Stimulated activated CD8-positive, alpha-beta memory T cell treated with anti-CD3 and anti-CD28 coated beads, Interleukin-4, amount 100 ng/mL, for 24 hours (primary cell): ENCODE results near the gene PCK2.
A peak's percentile ranks its signal among the peaks of the same experiment; 100 is the strongest.

Experiments used
- DNase-seq: peaks from one replicate; pipeline ENCODE4 v3.0.0-alpha.2; 2020; ENCODE audit warnings: low read depth

The PCK2 gene

DNA sequence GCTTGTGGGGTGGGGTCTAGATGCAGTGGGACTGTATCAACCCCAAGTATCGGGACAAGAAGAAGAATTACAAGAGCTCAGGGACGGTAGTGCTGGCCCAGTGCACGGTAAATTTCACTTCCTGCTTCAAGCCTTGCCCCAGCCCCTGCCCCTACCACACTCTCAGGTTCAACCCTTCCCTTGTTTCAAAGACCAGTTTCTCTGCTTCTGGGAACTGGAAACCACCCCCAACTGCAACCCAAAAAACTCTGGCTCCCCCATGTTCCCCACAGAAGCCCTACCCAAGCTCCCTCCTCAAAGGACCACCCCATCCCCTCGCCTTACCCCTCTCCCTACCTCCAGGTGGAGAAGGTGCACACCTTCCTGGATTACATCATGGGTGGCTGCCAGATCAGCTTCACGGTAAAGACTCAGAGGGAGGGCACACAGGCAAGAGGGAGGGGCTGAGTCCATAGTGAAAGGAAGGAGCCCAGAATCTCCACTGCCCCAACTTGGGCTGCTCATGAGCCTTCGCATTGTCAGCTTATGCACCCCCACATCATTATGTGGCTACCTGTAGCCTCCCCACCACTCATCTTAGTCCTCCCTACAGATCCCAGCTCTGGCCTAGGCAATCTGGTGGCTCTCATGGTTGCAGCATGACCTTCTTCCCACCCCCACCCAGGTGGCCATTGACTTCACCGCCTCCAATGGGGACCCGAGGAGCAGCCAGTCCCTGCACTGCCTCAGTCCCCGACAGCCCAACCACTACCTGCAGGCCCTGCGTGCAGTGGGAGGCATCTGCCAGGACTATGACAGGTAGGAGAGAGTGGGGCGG, 18.4 kb upstream of the PCK2 start:
- no peak for DNase-seq

DNA sequence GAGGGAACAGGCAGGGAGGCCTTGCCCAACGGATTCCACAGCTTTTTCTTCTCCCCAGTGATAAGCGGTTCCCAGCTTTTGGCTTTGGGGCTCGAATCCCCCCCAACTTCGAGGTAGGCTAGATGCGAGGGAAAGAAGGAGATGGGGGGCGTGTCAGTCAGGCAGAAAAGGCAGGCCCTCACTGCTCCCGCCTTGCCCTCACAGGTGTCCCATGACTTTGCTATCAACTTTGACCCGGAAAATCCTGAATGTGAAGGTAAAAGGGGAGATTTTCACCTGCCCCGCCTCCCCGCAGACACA, 17.9 kb upstream of the PCK2 start:
- no peak for DNase-seq

DNA sequence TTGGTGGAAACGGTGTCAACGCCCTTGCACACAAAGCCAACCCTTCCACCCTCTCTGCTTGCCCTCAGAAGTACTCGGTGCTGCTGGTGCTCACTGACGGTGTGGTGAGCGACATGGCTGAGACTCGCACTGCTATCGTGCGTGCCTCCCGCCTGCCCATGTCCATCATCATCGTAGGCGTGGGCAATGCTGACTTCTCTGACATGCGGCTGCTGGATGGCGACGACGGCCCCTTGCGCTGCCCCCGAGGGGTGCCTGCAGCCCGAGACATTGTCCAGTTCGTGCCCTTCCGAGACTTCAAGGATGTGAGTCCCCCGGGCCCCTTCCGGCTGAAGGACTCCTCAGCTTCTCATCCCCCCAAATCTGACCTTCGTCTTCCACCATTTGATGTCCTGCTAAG, 17.0 kb upstream of the PCK2 start:
- DNase-seq = no peak

DNA sequence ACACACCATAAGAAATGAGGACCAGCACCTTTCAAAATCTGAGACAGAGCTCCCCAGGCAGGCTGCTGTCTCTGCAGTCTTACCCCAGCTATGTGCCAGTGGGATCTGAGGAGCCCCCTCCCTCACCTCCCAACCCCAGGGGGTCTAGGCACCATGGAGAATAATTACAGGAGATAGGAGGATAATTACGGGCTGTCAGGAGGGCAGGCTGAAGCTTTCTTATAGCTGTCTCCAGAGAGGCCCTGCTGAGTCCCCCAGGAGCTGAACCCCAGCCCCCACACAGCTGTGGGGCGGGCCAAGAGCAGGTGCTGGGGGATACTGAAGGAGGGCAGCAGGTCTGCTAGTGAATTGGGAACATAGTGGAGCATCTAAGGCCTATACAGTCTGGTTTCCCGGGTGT, 16.0 kb upstream of the PCK2 start:
- DNase-seq = no peak

DNA sequence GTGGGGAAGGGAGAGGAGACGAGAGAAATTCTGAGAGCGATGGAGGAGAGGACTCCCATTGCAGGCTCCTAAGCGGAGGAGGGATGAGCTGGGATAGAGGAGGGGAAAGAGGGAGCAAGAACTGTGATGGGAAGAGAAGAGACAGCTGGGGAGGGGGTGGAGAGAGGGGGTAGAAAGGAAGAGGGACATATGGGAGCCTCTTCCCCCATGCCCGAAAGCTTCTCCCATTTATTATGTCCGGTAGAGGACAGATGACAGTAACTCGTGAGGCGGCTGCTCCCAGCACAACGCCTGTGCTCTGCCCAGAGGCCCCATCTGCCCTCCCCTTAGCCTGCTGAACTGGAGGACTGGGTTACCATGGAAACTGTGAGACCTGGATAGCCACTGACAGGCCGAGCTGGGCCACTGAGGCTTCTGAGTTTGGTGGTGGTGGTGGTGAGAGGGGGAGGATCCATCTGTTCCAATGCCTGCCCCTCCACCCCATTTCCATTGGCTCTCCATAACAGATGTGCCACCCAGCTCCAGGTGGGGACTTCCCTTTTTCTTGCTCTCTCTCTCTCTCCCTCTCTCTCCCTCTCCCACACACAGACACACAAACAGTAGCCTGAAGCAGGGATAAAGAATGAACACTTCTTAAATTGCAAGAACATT, 14.5 kb upstream of the PCK2 start:
- no peak for DNase-seq

DNA sequence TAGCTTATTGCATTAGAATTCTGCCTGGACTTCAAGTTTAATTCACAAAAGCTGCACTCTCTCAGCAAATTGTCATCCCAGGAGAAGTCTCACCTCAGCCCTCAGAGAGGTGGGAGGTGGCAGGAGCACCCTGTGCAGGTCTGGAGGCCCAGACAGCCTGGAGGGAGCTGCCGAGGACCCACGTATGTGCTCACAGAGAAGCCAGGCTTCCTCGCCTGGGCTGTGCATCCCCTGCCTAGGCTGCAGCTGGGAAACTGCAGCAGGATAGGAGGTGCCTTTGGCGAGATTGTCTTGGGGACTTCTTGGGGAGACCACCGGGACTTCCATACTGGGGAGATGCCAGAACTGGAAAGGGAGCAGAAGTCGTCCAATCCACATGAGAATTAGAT, 14.0 kb upstream of the PCK2 start:
- no peak for DNase-seq

DNA sequence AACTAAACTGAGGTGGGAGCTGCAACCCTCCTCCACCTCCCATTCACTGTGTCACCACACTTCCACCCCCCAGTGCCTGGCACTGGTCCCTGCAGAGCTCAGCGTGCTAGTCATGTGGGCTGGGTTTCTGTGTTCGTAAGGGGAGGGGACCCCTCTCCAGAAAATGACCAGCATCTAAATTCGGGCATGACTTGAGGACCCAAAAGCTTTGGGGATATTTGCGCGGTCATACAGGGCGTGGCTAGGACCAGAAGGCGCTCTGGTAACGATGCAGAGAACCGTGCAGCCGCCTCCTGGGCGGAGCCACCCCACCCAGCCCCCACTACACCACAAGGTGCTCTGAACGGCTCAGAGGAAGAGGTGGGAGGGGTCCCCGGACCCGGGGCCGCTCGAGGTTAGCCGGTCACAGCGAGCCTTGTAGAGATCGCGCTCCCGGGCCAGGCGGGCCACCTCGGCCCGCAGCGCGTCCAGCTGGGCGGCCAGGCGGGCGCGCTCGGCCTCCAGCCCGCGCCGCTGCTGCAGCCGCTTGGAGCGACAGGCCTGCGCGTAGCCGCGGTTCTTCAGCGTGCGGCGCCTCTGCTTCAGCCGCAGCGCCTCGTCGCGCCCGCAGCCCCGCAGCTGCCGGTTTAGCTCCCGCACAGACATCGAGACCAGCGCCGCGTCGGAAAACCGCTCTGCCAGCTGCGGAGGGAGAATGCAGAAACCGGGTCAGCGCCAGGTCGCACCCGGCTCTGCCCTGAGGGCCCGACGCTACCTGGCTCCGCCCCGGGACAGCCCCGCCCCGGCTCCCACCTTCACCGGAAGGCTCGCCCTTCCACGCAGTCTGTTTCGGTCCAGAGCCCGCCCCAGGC, 13.0 kb upstream of the PCK2 start:
- peak; percentile 69 for DNase-seq

DNA sequence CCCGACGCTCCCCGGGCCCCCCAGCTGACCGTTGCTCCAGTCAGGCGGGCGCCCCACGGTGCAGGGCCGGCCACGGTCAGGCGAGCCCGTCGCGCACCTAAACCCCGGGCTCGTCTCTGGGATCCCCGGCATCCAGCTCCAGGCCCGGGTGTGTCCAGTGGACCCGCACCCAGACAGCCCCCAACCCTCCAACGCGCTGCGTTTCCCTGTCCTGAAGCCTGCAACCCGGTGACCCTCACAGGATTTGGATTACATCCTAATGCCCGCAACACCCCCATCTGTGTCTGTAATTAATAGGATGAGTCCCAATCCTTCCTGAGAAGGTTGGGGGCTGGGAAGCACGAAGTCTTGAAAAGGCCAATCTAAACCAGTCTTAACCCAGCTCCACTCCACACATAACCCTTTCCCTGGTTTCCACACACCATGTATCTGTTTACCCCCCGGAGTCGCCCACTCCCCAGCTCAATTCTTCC, 12.3 kb upstream of the PCK2 start:
- no peak for DNase-seq

DNA sequence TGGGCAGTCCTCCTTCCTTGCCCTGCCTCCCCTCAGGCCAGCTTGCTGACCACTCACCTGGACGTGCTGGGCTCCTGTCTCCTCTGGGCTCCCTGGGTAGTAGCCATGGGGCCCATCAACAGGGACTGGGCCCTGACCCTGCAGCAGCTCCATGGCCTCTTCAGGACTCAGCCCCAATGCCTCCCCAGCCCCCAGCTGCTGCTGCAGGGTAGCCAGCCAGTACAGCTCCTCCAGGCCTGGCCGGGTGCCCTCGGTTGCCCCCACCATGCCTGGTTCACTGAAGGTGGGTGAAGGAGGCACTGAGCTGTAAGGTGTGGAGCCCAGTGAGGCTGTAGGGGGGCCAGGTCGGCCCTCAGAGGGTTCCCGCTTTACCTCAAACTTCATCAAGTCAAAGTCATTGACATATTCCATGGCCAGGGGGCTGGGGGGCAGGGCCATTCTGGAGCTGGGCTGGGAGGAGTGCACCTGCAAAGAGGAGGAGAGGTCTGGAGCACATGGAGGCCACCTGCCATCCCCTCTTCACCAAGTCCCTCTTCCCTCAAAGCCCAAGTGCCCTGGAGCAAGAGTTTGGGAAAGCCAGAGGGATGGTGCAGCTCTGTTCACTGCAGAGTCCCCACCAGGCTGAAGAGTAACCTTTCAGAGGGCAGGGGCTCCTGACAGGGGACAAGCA, 11.6 kb upstream of the PCK2 start:
- no peak for DNase-seq

DNA sequence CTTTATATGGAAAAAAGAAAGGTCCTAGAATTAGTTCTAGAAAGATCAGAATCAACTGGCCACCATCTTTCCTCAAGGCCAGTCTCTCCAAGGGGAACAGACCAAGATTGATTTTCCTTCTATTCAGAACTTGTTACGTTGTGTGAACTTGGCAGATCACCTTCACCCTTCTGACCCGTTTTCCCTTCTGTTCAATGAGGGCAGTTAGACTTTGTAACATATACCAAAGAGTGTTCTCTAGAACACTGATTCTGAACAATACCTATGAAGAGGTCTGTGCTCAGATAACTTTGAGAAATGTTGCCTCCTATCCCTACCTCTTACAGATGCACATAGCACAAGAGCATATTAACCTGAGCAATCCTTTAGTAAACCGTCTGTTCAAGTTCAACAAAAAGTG, 10.6 kb upstream of the PCK2 start:
- no peak for DNase-seq

DNA sequence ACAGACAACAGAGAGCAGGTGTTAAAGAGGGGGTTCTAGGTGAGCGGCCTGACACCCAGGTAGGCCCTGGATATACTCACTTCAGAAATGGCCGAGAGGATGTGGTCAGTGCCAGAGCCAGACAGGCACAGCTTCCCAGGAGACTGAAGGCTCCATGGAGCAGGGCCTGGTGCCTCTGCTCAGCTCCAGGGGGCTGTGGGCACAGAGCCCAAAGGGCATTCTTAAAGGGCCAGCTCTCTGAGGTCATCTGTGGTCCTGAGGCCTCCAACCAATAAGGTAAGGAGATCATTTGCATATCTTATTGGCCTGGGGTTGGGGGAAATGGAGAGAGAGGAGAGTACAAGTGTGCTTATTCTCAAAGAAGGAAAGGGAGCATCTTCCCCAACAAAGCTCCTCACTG, 9.7 kb upstream of the PCK2 start:
- DNase-seq = no peak

DNA sequence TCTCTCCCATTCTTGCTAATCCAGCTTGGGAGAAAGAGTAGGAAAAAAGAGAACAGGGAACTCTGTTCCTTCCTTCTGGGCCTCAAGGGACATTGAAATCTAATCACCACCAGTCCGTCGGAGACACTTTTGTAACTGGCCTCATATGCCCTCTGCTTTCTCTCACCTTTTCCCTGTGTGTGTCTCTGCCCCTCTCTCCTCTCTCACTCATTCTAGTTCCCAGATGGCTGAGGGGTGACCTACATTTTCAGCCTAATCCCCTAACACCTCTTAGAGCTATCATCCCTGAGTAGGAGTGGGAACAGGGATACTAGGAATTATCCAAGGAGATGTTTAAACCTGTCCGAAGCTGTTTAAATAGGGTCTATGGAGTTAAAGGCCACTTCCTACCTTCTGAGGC, 8.9 kb upstream of the PCK2 start:
- no peak for DNase-seq

DNA sequence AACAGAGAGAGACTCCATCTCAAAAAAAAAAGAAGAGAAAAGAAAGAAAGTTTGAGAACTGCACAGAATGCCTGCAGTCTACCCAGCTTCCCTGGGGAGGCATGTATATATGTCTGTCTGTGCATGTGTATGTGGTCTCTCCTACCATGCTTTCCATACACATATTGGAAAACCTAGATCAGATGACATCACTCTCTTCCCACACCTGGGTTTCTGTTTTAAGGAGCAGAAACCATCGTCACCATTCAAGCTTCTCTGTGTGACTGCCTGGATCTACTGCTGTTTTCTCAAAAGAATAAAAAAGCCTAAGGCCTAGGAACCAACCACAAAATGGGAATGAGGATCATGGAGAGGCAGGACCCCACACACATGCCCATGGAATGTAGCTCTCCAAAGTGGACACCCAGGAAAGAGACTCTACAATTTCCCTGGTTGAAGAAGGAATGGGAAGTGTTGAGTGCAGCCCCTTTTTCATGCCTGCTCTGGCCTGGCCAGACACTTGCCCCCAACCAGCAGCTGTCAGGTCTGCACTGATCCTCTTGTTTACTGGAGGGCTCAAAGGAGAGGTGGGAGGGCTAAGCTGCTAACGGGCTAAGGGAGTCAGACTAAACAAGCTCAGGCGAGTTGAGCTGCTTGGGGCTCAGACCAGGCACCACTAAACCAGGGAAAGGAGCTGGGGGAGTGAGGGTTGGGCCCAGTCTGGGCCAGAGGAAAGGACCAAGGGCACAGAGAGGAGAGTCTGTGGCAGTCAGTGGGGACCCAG, 7.7 kb upstream of the PCK2 start:
- no peak for DNase-seq

DNA sequence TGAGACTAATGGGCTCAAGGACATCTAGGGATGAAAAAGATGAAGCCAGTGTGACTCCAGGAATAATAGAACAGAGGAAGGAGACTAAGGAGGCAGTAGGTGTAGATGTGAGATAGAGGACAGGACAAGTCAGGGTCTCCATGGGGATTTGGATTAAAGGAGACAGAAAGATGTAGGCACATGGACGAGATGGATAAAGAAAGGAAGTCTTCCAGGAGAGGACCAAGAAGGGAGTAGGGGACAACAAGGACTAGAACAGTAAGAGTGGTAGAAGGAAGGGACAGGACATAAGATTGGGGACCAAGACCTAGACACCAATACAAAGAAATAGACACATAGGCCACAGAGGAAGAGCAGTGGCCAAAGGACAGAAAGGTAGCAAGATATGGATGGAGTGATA, 7.1 kb upstream of the PCK2 start:
- DNase-seq = no peak

DNA sequence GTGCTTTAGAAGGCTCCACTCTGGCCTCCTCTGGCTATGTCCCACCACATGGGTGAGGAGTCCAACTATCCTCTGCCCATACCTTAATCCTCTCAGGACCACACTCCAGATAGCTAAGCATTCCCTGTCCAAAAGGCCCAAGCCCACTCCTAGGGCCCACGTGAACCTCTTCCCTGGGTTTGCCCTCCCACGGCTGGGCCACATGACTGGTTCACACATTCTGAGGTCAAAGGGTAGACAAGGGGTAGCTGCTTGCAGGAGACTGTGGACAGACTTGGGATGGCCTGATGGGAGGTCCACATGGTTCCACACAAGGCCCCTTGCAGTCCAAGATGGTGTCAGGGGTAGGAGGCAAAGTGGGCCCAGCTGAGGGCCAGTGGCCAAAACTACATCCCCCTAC, 6.0 kb upstream of the PCK2 start:
- no peak for DNase-seq

DNA sequence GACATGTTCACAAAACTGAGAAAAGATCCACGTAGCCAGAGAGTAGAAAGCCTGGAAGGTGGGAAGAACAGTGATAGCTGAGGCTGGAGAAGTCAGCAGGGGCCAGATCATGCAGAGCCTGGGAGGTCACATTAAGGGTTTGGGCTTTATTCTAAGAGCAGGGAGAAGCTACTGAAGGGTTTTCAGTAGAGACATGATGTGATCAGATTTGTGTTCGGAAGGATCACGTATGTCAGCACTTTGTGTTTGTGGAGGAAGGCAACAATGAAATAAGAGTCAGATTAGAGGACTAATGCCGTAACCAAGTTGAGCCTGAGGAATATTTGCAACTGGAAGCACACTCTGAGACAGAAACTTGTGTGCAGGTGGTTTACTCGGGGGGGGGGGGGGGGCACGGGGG, 4.2 kb upstream of the PCK2 start:
- DNase-seq = no peak

DNA sequence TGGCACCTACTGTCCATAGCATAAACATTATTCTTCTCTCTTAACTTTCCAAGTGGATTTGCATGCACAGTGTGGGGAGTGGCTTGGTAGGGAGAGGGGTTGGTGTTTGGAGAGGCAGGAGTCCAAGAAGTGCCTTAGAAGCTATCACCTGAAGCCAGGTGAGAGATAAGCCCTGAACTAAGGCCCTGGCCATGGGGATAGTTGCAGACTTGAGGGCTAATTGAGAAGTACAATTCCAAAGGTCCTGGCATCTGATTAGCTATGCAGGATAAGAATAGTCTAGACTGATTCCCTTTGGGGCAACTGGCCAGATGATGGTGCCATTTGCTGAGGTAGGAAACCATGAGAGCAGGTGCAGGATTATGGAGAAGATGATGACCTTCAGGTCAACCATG, 2.0 kb upstream of the PCK2 start:
- no peak for DNase-seq

DNA sequence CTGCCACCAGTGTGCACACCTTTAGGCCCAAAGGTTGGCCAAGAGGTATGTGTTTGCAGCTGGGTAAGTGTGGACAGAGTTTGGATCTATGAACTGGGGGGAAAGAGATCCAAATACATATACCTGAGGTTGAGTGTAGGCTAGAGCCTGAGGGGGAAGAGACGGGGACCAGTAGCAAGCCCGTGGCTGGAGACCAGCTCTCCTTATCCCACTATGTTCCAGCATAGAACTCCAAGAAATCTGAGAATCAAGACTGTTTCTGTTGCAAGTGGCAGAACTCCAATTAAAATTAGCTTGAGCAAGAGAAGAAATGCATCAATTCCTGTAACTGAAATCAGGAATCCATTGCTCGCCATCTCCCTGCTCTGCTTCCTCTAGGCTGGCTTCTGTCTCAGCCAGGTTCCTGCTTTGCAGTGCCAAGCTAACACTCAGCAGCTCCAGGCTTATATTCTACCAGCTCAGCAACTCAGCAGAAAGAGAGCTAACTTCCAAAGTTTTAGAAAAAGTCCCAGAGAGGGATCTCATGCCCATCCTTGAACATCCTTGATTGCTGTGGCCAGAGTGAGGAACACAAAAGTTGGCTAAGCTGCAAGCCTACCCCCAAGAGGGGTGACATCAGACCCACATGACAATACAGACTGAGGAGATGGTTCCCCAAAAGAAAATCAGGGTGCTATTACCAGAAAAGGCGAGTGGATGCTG, 1.5 kb upstream of the PCK2 start:
- no peak for DNase-seq

DNA sequence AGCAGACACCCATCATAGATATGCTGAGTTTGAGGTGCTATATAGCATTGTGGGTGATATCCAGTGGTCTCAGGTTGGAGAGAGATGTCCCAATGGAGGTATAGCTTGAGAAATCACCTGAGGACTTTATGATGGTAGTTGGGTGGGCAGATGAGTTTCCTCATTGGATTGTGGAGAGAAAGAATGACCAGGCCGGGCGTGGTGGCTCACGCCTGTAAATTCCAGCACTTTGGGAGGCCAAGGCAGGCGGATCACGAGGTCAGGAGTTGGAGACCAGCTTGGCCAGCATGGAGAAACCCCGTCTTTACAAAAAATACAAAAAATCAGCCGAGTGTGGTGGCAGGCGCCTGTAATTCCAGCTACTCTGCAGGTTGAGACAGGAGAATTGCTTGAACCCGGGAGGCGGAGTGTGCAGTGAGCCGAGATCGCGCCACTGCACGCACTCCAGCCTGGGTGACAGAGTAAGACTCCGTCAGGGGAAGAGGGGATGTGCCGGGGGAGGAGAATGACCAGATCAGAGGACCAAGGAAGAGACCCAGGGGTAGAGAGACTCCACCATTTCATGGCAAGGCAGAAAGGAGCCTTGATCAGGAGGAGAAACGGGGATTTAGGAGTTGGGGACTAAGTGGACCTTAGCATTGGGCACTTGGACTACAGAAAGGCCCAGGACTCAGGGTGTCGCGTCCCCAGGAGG, 757 bp upstream of the PCK2 start:
- no peak for DNase-seq

DNA sequence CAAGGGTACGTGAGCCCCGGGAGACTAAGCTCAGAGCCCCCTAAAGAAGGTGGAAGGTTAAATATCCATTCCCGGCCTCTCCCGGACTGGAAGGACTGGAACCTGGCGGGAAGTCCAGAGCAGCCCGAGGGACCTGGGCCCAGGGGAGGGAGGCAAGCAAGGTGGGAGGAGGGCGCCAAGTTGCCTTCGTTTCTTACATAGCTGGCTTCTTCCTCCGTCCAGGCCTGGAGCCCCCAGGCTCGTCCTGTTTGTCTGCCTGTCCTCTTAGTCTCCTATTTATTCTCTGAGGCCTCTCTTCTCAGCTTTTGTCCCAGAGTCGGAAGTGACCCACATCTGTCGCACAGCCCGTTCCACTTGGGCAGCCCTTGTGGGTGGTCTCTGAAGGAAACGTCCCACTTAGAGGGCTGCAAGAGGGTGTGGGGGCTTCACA, 745 bp downstream of the PCK2 start:
- no peak for DNase-seq
